ENCODE data around the gene FGF22.
A peak's percentile ranks its signal among the peaks of the same experiment; 100 is the strongest.
"Not testable (repeated sequence)": the region's sequence is repeated elsewhere in the genome, so short reads cannot be mapped to it uniquely, and the experiment has no call there.

The FGF22 gene

DNA sequence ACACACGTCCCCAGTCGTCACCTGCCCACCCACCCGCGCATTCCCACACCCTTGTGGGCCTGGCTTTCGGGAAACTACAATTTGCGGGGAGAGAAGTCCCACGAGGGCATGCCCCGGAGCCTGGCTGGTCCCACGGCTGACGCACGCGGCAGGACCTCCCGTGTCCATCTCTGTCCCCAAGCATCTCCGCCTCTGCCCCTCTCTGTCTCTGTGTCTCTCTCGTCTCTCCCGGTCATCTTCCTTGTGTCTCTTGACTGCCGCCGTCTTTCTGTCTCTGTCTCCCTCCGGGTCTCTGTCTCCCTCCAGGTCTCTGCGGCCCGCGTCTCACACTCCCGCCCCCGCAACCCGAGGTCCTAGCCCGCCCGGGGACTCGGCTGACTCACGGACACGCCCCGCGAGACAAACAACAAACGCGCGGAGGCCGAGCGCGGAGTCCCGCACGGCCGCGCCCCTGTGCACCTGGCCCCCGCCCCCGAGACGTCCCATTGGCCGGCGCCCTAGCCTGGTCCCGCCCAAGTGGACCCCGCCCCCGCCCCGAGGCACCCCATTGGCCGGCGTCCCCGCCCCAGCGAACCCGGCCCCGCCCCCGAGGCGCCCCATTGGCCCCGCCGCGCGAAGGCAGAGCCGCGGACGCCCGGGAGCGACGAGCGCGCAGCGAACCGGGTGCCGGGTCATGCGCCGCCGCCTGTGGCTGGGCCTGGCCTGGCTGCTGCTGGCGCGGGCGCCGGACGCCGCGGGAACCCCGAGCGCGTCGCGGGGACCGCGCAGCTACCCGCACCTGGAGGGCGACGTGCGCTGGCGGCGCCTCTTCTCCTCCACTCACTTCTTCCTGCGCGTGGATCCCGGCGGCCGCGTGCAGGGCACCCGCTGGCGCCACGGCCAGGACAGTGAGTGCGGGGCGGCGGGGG, at the start of gene FGF22:
FGF22 (plus strand) TSS at position 627 of the 908 bp plus-strand sequence; CDS start at position 674, 47 bp downstream.
- peak; percentile 96 to 97 for DNase-seq

DNA sequence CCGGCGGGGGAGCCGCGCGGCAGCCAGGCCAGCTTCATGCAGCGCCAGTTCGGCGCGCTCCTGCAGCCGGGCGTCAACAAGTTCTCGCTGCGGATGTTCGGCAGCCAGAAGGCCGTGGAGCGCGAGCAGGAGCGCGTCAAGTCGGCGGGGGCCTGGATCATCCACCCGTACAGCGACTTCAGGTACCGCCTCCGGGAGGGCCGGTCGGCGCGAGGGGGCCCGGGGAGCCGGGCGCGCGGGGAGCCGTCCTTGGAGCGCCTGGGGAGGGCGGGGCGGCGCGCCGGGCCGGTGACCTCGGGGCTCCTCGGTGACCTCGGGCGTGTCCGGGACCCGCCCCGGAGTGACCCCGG, 49.3 kb upstream of the FGF22 start:
- peak in 1 of 2 donors; percentile 37 for DNase-seq

DNA sequence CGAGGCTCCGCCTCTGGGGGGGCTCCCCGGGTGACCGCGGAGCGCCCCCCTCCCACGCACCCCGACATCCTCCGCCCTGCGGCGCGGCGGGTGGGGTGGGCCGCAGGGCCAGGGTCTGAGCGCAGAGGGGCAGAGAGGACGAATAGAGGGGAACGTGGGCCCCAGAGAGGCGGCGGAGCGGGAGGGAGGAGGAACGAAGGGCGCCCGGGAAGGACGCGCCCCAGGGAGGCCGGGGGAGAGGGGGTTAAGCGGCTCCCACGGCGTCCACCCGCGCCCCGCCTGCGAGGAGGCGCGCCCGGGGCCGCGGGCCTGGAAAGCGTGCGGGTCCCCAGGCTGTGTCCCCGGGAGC, 49.0 kb upstream of the FGF22 start:
- DNase-seq = no peak

- no peak for DNase-seq
Measured at GRCh38 chr19:591099-591958, 48.4 kb upstream of the FGF22 start.

DNA sequence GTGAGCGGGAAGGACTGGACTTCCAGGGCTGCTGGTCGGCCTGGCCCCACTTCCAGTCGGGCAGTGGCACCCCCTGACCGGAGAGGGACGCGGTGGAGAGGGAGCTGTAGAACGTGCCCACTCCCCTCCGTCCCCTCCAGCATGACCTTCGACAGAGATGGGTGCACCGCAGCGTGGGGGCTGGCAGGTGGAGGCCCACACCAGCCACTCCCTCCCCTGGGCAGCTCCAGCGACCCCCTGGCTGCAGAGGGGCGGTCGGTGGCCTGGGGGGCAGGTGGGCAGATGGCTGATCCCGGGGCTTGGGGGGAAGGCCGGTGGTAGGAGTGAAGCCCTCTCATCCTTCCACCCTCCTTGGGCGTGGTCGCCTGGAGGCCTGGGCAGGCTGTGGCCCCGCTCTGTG, 47.6 kb upstream of the FGF22 start:
- no peak for DNase-seq

DNA sequence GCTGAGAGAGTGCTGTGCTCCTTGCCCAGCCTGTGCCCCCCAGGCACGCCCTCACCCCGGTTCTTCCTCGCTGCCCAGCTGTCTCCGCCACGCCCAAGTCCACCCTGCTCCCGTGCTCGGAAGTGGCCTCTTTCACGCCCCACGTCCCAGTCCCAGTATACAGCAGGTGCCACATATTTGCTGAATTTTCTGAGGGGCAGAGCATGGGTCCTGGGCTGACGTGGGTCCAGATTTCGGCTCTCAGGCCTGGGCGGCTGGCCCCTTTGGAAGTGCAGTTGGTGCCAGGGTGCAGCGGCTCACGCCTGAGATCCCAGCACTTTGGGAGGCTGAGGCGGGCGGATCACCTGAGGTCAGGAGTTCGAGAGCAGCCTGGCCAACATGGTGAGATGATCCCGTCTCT, 46.6 kb upstream of the FGF22 start:
- no peak for DNase-seq

- no peak for DNase-seq
Measured at GRCh38 chr19:593505-593904, 46.2 kb upstream of the FGF22 start.

DNA sequence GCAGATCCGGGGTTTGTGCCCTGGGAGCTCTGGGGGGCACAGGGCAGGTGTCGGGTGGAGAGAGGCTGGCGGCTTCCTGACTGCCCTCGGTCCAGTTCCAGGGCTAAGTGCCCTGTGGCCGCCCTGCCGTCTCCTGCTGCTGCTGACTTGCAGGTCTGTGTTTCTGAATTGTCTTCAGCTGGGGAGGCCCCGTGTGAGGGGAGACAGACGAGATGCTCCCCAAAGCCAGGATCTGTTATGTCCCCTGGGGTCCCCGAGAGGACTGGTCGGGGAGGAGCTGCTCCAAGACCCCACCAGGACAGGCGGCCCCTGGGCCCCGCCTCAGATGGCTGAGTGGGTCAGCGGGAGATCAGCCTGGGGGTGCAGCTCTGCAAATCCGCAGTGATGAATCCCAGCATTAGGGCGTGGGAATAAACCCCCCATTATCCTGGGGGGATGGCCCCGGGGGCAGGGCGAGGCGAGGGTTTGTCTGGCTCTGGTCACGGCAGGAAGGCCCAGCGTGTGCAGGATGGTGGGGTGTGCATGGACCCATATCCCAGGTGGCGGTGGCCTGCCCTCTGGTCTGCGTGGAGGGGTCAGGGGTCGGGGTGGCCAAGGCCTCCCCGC, 45.3 kb upstream of the FGF22 start:
- DNase-seq = no peak

DNA sequence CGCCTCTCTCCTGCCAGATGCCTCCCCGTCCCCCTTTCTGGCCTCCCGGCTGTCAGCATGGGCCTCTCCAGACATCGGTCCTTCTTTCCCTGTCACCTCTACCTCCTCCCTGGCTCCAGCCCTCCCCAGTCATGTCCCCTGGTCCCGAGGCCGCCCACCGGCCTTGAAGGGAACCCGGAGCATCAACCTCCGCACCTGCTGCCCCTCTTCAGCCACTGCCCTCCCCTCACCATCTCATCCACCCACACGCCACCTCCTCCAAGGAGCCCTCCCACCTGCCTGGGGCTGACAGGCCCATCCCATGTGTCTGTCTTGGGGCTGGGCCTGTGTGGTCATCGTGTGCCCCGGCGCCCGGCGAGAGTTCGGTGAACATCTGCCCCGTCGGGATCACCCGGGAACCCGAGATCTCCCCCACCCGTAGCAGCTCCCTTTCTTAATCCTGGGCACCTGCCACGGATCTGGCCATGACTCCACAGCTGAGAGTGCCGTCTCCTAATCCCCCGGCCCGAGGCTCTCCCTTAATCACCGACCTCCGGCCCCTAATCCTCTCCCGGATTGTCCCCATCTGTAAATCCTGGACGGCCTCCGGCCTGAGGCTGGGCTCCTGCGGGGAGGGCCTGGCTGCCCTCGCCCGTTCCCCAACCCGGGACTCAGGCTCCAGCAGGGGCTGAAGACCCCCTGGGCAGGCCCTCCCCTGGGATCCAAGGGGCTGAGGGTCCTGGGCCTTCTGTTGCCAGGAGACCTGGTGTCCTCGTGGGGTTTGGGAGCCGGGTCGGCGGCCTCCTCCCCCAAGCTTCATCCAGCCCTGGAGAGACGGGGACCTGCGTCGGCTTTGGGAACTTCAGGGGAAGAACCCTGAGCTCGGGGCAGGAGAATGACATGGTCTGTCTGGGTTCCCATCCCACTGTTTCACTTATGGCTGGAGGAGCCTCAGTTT, 44.1 kb upstream of the FGF22 start:
- DNase-seq = no peak

DNA sequence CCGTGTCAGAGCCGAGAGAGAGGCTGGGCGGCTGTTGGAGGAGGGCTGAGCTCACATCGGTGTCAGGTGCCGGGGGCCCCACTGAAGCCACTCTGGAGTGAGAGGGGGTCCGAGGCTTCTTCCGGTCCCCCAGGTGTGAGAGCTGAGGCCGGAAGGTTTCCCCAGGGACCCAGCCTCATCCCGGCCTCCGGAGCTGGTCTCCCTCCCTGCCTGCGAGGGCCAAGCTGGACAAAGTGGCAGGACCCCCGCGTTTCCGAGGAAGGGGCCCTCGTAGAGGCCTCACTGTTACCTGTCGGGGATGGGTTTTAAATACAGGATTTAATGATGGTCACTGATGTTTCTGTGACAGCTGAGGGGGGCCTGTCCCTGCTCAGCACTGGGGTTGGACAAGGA, 43.4 kb upstream of the FGF22 start:
- DNase-seq = no peak

DNA sequence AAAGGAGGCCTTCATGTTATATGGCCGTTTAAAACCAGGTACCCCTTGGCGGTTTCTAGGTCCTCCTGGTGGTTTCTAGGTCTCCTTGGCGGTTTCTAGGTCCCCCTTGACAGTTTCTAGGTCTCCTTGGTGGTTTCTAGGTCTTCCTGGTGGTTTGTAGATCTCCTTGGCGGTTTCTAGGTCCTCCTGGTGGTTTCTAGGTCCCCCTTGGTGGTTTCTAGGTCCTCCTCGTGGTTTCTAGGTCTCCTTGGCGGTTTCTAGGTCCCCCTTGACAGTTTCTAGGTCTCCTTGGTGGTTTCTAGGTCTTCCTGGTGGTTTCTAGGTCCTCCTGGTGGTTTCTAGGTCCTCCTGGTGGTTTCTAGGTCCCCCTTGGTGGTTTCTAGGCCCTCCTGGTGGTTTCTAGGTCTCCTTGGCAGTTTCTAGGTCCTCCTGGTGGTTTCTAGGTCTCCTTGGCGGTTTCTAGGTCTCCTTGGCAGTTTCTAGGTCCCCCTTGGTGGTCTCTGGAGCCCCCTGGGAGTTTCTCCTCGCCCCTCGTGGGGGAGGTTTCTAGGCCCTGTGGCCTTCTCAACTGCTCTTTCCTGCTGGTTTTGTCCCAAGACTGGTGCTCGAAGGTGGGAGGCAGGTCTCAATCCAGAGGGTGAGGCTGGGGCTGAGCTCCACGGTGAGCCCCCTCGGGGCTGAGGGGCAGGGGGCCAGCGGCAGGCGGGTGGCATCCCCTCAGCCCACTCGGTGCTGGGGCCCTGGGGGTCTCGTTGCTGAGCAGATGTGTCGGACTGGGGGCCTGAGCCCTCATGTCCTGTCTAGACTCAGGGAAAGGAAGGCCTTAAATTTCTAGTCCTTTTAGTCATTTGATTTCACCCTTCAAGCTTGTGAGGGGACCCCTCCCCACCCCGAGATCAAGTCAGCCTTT, 42.0 kb upstream of the FGF22 start:
- DNase-seq = no peak

DNA sequence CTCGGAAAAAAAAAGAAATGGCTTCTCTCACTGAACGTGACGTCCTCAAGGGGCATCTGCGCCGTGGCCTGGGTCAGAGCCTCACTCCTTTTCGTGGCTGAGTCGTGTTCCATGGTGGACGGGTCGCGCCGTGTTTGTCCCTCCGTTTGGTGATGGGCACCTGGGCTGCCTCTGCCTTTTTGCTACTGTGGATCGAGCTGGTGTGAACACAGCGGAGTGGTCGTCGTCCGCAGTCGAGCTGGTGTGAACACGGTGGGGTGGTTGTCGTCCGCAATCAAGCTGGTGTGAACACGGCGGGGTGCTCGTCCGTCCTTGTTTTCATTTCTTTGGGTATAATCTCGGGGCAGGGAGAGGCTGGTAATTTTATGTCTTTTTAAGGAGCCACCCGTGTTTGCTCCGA, 38.4 kb upstream of the FGF22 start:
- DNase-seq = no peak

GRCh38 chr19:601790-602189, 37.9 kb upstream of the FGF22 start:
- no peak for DNase-seq

DNA sequence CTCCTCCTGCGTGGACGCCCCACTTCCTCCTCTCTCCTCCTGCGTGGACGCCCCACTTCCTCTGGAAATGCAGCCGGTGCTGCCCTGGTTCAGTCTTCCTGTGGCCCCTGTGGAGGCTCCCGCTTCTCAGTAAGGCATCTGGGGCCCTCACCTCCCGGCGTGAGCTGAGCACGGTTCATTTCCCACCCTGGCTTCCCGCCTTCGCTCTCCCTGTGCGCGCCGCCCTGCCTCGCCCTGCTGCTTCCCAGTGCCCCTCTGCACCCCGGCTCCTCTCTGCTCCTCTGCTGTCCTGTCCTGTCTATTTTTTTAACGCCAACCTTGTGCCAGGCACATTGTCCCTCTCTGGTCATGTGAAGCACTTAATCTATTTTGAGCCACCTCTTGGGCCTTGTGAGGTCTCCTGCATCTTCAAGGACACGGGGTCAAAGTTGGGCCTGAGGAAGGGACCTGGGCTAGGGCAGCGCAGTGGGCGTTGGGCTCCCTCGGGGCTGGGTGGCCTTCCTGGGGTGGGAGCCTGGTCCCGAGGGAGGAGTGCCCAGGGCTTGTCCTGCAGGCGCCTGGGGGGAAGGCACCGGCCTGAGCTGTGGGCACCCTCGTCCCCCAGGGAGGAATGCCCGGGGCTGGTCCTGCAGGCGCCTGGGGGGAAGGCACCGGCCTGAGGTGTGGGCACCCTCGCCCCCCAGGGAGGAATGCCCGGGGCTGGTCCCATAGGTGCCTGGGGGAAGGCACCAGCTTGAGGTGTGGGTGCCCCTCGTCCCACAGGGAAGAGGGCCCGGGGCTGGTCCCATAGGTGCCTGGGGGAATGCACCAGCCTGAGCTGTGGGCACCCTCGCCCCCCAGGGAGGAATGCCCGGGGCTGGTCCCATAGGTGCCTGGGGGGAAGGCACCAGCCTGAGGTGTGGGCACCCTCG, 37.0 kb upstream of the FGF22 start:
- no peak for DNase-seq

GRCh38 chr19:603302-603639, 36.4 kb upstream of the FGF22 start:
- not testable (repeated sequence) for DNase-seq

DNA sequence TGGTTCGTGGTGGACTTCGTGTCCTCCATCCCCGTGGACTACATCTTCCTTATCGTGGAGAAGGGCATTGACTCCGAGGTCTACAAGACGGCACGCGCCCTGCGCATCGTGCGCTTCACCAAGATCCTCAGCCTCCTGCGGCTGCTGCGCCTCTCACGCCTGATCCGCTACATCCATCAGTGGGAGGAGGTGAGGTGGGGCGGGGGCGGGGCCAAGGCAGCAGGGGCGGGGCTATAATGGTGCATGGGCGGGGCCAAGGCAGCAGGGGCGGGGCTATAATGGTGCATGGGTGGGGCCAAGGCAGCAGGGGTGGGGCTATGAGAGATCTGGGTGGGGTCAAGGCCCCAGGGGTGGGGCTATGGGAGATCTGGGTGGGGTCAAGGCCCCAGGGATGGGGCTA, 35.9 kb upstream of the FGF22 start:
- DNase-seq = not testable (repeated sequence)

DNA sequence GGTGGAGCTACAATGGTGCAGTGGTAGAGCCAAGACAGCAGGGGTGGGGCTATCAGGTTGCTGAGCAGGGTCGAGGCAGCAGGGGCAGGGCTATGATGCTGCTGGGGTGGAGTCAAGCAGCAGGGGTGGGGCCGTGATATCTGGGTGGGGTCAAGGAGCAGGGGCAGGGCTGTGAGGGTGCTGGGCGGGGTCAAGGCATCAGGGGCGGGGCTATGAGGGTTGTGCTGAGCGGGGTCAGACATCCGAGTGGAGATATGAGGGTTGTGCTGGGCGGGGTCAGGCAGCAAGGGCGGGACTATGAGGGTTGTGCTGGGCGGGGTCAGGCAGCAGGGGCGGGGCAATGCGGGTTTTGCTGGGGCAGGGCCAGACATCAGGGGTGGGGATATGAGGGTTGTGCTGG, 35.3 kb upstream of the FGF22 start:
- peak; percentile 46 to 66 for DNase-seq

- peak in 1 of 2 donors; percentile 59 for DNase-seq
Measured at GRCh38 chr19:605061-605971, 34.4 kb upstream of the FGF22 start.

All from stimulated activated CD4-positive, alpha-beta T cell treated with anti-CD3 and anti-CD28 coated beads, Interleukin-2, amount 100 ng/mL, for 24 hours (primary cell).